OCI-LY3 (cell line): Measurements from ENCODE around the gene INTS15.

Experiments used
- H2AFZ ChIP-seq: fragments of 200-600, 300-600 bp; shearing (Covaris generic); 2 replicates; pipeline ENCODE4 v1.6.0; 2014; ENCODE audit warnings: antibody characterized with exemption, low read depth, low read length
- H3K27ac ChIP-seq: fragments of 200-600, 300-600 bp; sonication (generic); 2 replicates; pipeline ENCODE4 v1.5.1; 2014; ENCODE audit warnings: mild to moderate bottlenecking, low read length, moderate library complexity, mixed read lengths
- H3K27me3 ChIP-seq: fragments of 200-600, 300-600 bp; sonication (generic); 2 replicates; pipeline ENCODE4 v1.6.1; 2014; ENCODE audit warnings: low read depth, low read length, mixed read lengths
- H3K36me3 ChIP-seq: fragments of 200-600, 300-600 bp; sonication (generic); replicated peaks from 2 replicates; pipeline ENCODE3; 2014; ENCODE audit warnings: low read depth, low read length, mixed read lengths
- H3K4me1 ChIP-seq: fragments of 300-600, 200-600 bp; sonication (generic); 2 replicates; pipeline ENCODE4 v1.6.1; 2014; ENCODE audit warnings: low read length, mixed read lengths
- H3K4me2 ChIP-seq: fragments of 200-600, 300-600 bp; sonication (generic); 2 replicates; pipeline ENCODE4 v1.6.1; 2014; ENCODE audit warnings: low read length, mixed read lengths
- H3K4me3 ChIP-seq: fragments of 300-600, 200-600 bp; sonication (generic); 2 replicates; pipeline ENCODE4 v1.5.1; 2014; ENCODE audit warnings: antibody characterized with exemption, mild to moderate bottlenecking, low read length, moderate library complexity
- H3K79me2 ChIP-seq: fragments of 300-600, 200-600 bp; shearing (Covaris generic); 2 replicates; pipeline ENCODE4 v1.6.1; 2014; ENCODE audit warnings: mild to moderate bottlenecking, low read length, mixed read lengths
- H3K9ac ChIP-seq: fragments of 300-600, 200-600 bp; shearing (Covaris generic); 2 replicates; pipeline ENCODE4 v1.6.0; 2014; ENCODE audit warnings: mild to moderate bottlenecking, low read length, moderate library complexity
- H3K9me3 ChIP-seq: fragments of 200-600, 300-600 bp; shearing (Covaris generic); 2 replicates; pipeline ENCODE4 v1.6.1; 2014; ENCODE audit warnings: low read length, mixed read lengths; ENCODE audit not compliant: insufficient read depth
- H4K20me1 ChIP-seq: fragments of 200-600, 300-600 bp; sonication (generic); 2 replicates; pipeline ENCODE4 v1.6.1; 2016; ENCODE audit warnings: low read length, mixed read lengths; ENCODE audit not compliant: insufficient read depth
- CTCF ChIP-seq: fragments of 200-600, 300-600 bp; sonication (generic); IDR thresholded peaks from 2 replicates; pipeline ENCODE4 v1.5.1; 2014; ENCODE audit warnings: antibody characterized with exemption, low read length, low read depth
- EZH2phosphoT487 ChIP-seq: fragments of 200-600 bp; shearing (Covaris generic); IDR thresholded peaks from 2 replicates; pipeline ENCODE4 v1.6.1; 2018; ENCODE audit warnings: antibody characterized with exemption, mixed run types, low read depth

INTS15 gene

GRCh38 chr7:6589829-6590644 is at the start of gene INTS15:
INTS15 (plus strand) TSS chr7:6590021; CDS start chr7:6590284, 263 bp downstream.
- H3K4me1 ChIP-seq = peaks cover 4% of the 10 kb centered on the region; the same call in 1 of the 2 replicates
- H3K4me2 ChIP-seq = peak within 1 kb of the TSS; percentile 83
- H3K9me3 ChIP-seq = no peaks in the 10 kb centered on the region
- H3K9ac ChIP-seq = peak within 1 kb of the TSS; percentile 72
- H3K27ac ChIP-seq = peak within 1 kb of the TSS; percentile 20; the same call in 1 of the 2 replicates
- H3K79me2 ChIP-seq = peaks cover 16% of the 10 kb centered on the region
- no peak within 1 kb of the TSS for H2AFZ ChIP-seq
- peaks cover 7% of the 10 kb centered on the region for H3K36me3 ChIP-seq
- peak within 1 kb of the TSS; percentile 97 for H3K4me3 ChIP-seq
- no peaks in the 10 kb centered on the region for H3K27me3 ChIP-seq
- TF ChIP-seq CTCF (peak; percentile 22; the same call in 1 of the 2 replicates), EZH2phosphoT487 (no peak)
- H4K20me1 ChIP-seq = no peaks in the 10 kb centered on the region

- H4K20me1 ChIP-seq = no peaks in the 10 kb centered on the region
- TF ChIP-seq CTCF = no peak
- TF ChIP-seq EZH2phosphoT487 = no peak
- no peak overlapping the region for H3K9ac ChIP-seq
- H3K4me3 ChIP-seq = no peak overlapping the region
- H3K27ac ChIP-seq = no peak overlapping the region
- no peaks in the 10 kb centered on the region for H3K4me1 ChIP-seq
- H3K9me3 ChIP-seq = no peaks in the 10 kb centered on the region
- H3K4me2 ChIP-seq = no peak overlapping the region
- H3K27me3 ChIP-seq = no peaks in the 10 kb centered on the region
- H3K79me2 ChIP-seq = no peaks in the 10 kb centered on the region
- no peak overlapping the region for H2AFZ ChIP-seq
- no peaks in the 10 kb centered on the region for H3K36me3 ChIP-seq
Measured at GRCh38 chr7:6542368-6542767, 47.5 kb upstream of the INTS15 start.

- no peaks in the 10 kb centered on the region for H3K4me1 ChIP-seq
- no peaks in the 10 kb centered on the region for H3K79me2 ChIP-seq
- H3K9me3 ChIP-seq = no peaks in the 10 kb centered on the region
- H3K27me3 ChIP-seq = no peaks in the 10 kb centered on the region
- no peaks in the 10 kb centered on the region for H4K20me1 ChIP-seq
- H3K9ac ChIP-seq = no peak overlapping the region
- no peak for TF ChIP-seq EZH2phosphoT487
- TF ChIP-seq CTCF = no peak
- H3K4me2 ChIP-seq = no peak overlapping the region
- H3K4me3 ChIP-seq = no peak overlapping the region
- no peak overlapping the region for H2AFZ ChIP-seq
- H3K36me3 ChIP-seq = no peaks in the 10 kb centered on the region
- no peak overlapping the region for H3K27ac ChIP-seq
Measured at GRCh38 chr7:6545398-6546126, 44.3 kb upstream of the INTS15 start.
